Measurements from ENCODE around the gene ETV3.

DNA sequence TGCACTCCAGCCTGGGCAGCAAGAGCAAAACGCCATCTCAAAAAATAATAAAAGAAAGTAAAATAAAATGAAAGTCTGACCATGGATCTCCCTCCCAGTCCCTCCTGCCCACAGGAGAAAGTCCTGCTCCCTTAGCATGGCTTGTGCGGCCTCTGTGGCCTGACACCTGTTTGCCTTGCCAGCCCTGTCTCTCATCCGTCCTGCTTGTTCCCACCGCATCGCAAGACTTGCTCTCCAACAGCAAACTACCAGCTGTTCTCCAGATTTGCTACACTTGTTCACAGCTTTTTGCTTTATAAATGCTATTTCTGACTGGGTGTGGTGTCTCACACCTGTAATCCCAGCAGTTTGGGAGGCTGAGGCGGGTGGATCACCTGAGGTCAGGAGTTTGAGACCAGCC lies 41.3 kb downstream of the ETV3 start:
- TF ChIP-seq, protein P1, sequence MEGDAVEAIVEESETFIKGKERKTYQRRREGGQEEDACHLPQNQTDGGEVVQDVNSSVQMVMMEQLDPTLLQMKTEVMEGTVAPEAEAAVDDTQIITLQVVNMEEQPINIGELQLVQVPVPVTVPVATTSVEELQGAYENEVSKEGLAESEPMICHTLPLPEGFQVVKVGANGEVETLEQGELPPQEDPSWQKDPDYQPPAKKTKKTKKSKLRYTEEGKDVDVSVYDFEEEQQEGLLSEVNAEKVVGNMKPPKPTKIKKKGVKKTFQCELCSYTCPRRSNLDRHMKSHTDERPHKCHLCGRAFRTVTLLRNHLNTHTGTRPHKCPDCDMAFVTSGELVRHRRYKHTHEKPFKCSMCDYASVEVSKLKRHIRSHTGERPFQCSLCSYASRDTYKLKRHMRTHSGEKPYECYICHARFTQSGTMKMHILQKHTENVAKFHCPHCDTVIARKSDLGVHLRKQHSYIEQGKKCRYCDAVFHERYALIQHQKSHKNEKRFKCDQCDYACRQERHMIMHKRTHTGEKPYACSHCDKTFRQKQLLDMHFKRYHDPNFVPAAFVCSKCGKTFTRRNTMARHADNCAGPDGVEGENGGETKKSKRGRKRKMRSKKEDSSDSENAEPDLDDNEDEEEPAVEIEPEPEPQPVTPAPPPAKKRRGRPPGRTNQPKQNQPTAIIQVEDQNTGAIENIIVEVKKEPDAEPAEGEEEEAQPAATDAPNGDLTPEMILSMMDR (IDR thresholded peaks at IDR 0.05), result no peak
- TF ChIP-seq POLR2A (IDR thresholded peaks at IDR 0.05), result no peak
- TF ChIP-seq POLR2AphosphoS5 (IDR thresholded peaks at IDR 0.05), result no peak
